Neural cell (in vitro differentiated cells): ENCODE results near the gene ZNF507. TPM values are rescaled to one million over a fixed set of nuclear protein-coding genes. Genes with fewer than 3 reads are reported as not detected.

ENCODE experiments used
- H2AFZ ChIP-seq: fragments of 200-600, 300-800 bp; sonication (generic), shearing (Covaris generic); 2 replicates; pipeline ENCODE4 v1.6.0; 2014; ENCODE audit warnings: low read depth, mild to moderate bottlenecking, antibody characterized with exemption, low read length, moderate library complexity
- H3F3A ChIP-seq: fragments of 200-600 bp; shearing (Covaris generic); 2 replicates; pipeline ENCODE4 v1.6.1; 2016; ENCODE audit warnings: mild to moderate bottlenecking, moderate library complexity, mixed read lengths, antibody characterized with exemption, low read length; ENCODE audit not compliant: insufficient read depth, poor library complexity, severe bottlenecking
- H3K27ac ChIP-seq: fragments of 200-600, 300-800 bp; sonication (generic), shearing (Covaris generic); 2 replicates; pipeline ENCODE4 v1.5.1; 2014; ENCODE audit warnings: mild to moderate bottlenecking, low read length, moderate library complexity
- H3K27me3 ChIP-seq: fragments of 300-800, 200-600 bp; sonication (generic), shearing (Covaris generic); 2 replicates; pipeline ENCODE4 v1.6.0; 2014; ENCODE audit warnings: mild to moderate bottlenecking, low read depth, low read length, moderate library complexity; ENCODE audit not compliant: insufficient read depth
- H3K36me3 ChIP-seq: fragments of 300-800, 200-600 bp; sonication (generic), shearing (Covaris generic); 2 replicates; pipeline ENCODE4 v1.5.1; 2014; ENCODE audit warnings: mild to moderate bottlenecking, antibody characterized with exemption, low read length, moderate library complexity; ENCODE audit not compliant: insufficient read depth
- H3K4me2 ChIP-seq: fragments of 300-800, 200-600 bp; sonication (generic), shearing (Covaris generic); 2 replicates; pipeline ENCODE4 v1.6.0; 2014; ENCODE audit warnings: mild to moderate bottlenecking, low read length
- H3K4me3 ChIP-seq: fragments of 300-800, 200-600 bp; sonication (generic), shearing (Covaris generic); 2 replicates; pipeline ENCODE4 v1.5.1; 2014; ENCODE audit warnings: mild to moderate bottlenecking, low read length, moderate library complexity
- H3K79me2 ChIP-seq: fragments of 200-600 bp; shearing (Covaris generic); replicated peaks from 2 replicates; pipeline ENCODE4 v1.6.0; 2014; ENCODE audit warnings: mild to moderate bottlenecking, low read length, moderate library complexity; ENCODE audit not compliant: insufficient read depth
- H3K9ac ChIP-seq: fragments of 300-800, 200-600 bp; sonication (generic), shearing (Covaris generic); 2 replicates; pipeline ENCODE4 v1.6.1; 2016; ENCODE audit warnings: mild to moderate bottlenecking, low read length, mixed read lengths
- H3K9me2 ChIP-seq: fragments of 200-600 bp; shearing (Covaris generic); 2 replicates; pipeline ENCODE4 v1.6.1; 2016; ENCODE audit warnings: mild to moderate bottlenecking, low read length, mixed read lengths; ENCODE audit not compliant: insufficient read depth
- H3K9me3 ChIP-seq: fragments of 200-600, 300-800 bp; sonication (generic), shearing (Covaris generic); 2 replicates; pipeline ENCODE4 v1.6.1; 2016; ENCODE audit warnings: mild to moderate bottlenecking, mixed run types, low read length, moderate library complexity, mixed read lengths
- H4K20me1 ChIP-seq: fragments of 200-600 bp; shearing (Covaris generic); 2 replicates; pipeline ENCODE4 v1.6.1; 2016; ENCODE audit warnings: mild to moderate bottlenecking, mixed run types; ENCODE audit not compliant: insufficient read depth
- CTCF ChIP-seq: fragments of 450-650 bp; IDR thresholded peaks from 2 replicates; pipeline ENCODE4 v1.5.1; 2014; ENCODE audit warnings: antibody characterized with exemption, mild to moderate bottlenecking, moderate library complexity; ENCODE audit not compliant: poor library complexity, severe bottlenecking
- EP300 ChIP-seq: fragments of 450-650 bp; conservative IDR thresholded peaks from 2 replicates; pipeline ENCODE4 v1.6.1; 2014; ENCODE audit warnings: antibody characterized with exemption, mild to moderate bottlenecking, moderate library complexity; ENCODE audit not compliant: poor library complexity, severe bottlenecking
- EZH2 ChIP-seq: fragments of 200-600, 300-800 bp; shearing (Covaris generic), sonication (generic); IDR thresholded peaks from 2 replicates; pipeline ENCODE4 v1.6.1; 2014; ENCODE audit warnings: antibody characterized with exemption, low read length, borderline replicate concordance, mild to moderate bottlenecking; ENCODE audit not compliant: insufficient read depth, poor library complexity, severe bottlenecking
- MXI1 ChIP-seq: fragments of 450-650 bp; conservative IDR thresholded peaks from 2 replicates; pipeline ENCODE4 v1.6.1; 2014; ENCODE audit warnings: antibody characterized with exemption, mild to moderate bottlenecking; ENCODE audit not compliant: poor library complexity, severe bottlenecking
- POLR2AphosphoS5 ChIP-seq: IDR thresholded peaks from 2 replicates; pipeline ENCODE4 v1.6.1; 2012
- RAD21 ChIP-seq: fragments of 450-650 bp; conservative IDR thresholded peaks from 2 replicates; pipeline ENCODE4 v1.6.1; 2014; ENCODE audit warnings: antibody characterized with exemption, mild to moderate bottlenecking, moderate library complexity
- SMC3 ChIP-seq: fragments of 450-650 bp; conservative IDR thresholded peaks from 2 replicates; pipeline ENCODE4 v1.6.1; 2014; ENCODE audit warnings: antibody characterized with exemption, mild to moderate bottlenecking, moderate library complexity; ENCODE audit not compliant: poor library complexity
- TAF1 ChIP-seq: IDR thresholded peaks from 2 replicates; pipeline ENCODE4 v1.6.1; 2012; ENCODE audit warnings: low read depth
- polyA plus RNA-seq: library from polyadenylated mRNA; depleted of rRNA; stranded (reverse); fragments of >200 nt; gene quantifications from 2 replicates; pipeline ENCODE4 v1.2.3, GENCODE V29; 2014
- TF ChIP-seq, protein P1 (sequence below): IDR thresholded peaks from 2 replicates; pipeline ENCODE4 v1.6.1; 2012; ENCODE audit warnings: borderline replicate concordance

The ZNF507 gene
- polyA plus RNA-seq, 1 donor from 2014 or later = 9.9 TPM

DNA sequence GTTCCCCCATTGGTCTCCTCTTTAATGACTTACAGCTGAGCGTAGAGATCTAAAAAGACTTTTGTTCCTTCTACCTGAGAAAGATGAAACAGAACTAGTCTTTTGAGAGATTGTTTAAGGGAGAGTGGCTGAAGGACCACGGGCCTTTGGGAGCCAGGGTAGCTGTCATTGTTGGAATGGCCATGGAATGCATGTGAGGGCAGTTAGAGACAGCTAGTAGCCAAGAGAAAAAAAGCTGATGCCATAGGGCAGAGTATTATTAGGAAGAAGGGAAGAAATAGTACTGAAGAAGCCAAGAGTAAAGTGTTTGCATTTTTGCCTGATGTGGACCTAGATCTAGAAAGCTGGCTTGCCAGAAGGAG is 5.6 kb downstream of the ZNF507 start:
- no peak overlapping the region for H3K9ac ChIP-seq
- no peaks in the 10 kb centered on the region for H3K27me3 ChIP-seq
- no peak overlapping the region for H3K4me2 ChIP-seq
- H3K9me3 ChIP-seq = no peaks in the 10 kb centered on the region
- no peak overlapping the region for H3K4me3 ChIP-seq
- no peaks in the 10 kb centered on the region for H4K20me1 ChIP-seq
- H2AFZ ChIP-seq = no peak overlapping the region
- peaks cover 30% of the 10 kb centered on the region for H3K79me2 ChIP-seq
- H3F3A ChIP-seq = no peaks in the 10 kb centered on the region
- H3K36me3 ChIP-seq = peaks cover 15% of the 10 kb centered on the region
- TF ChIP-seq MXI1 = no peak
- H3K9me2 ChIP-seq = no peaks in the 10 kb centered on the region
- no peak overlapping the region for H3K27ac ChIP-seq

- H3K4me3 ChIP-seq = no peak overlapping the region
- H3K79me2 ChIP-seq = peaks cover 17% of the 10 kb centered on the region
- no peak overlapping the region for H2AFZ ChIP-seq
- no peak overlapping the region for H3K27ac ChIP-seq
- no peak overlapping the region for H3K4me2 ChIP-seq
- H3K9me3 ChIP-seq = no peaks in the 10 kb centered on the region
- H3K27me3 ChIP-seq = no peaks in the 10 kb centered on the region
- no peak overlapping the region for H3K9ac ChIP-seq
- no peaks in the 10 kb centered on the region for H4K20me1 ChIP-seq
- no peaks in the 10 kb centered on the region for H3F3A ChIP-seq
- TF ChIP-seq TAF1 (no peak), SMC3 (no peak), CTCF (no peak), MXI1 (no peak), POLR2AphosphoS5 (no peak)
- H3K9me2 ChIP-seq = no peaks in the 10 kb centered on the region
- H3K36me3 ChIP-seq = peaks cover 23% of the 10 kb centered on the region
Measured at GRCh38 chr19:32352241-32352630, 6.8 kb downstream of the ZNF507 start.

DNA sequence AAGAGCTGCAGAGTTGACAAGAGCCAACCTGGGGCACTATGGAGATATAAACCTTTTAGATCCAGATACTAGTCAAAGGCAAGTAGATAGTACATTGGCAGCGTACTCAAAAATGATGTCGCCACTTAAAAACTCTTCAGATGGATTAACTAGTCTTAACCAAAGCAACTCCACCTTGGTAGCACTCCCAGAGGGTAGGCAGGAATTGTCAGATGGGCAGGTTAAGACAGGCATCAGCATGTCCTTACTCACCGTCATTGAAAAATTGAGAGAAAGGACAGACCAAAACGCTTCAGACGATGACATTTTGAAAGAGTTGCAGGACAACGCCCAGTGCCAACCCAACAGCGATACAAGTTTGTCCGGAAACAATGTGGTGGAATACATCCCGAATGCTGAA is 8.9 kb downstream of the ZNF507 start:
- Histone ChIP-seq H3K9me3 (no peaks in the 10 kb centered on the region), H3K9ac (no peak overlapping the region), H3K27me3 (no peaks in the 10 kb centered on the region), H3F3A (no peaks in the 10 kb centered on the region), H3K27ac (no peak overlapping the region), H2AFZ (no peak overlapping the region), H3K36me3 (peaks cover 17% of the 10 kb centered on the region), H3K4me3 (no peak overlapping the region), H4K20me1 (no peaks in the 10 kb centered on the region), H3K4me2 (no peak overlapping the region), H3K79me2 (no peaks in the 10 kb centered on the region), H3K9me2 (no peaks in the 10 kb centered on the region)
- TF ChIP-seq CTCF (no peak), SMC3 (no peak), EZH2 (no peak), TAF1 (no peak), POLR2AphosphoS5 (no peak), MXI1 (no peak), EP300 (no peak), RAD21 (no peak)
- TF ChIP-seq, protein P1, sequence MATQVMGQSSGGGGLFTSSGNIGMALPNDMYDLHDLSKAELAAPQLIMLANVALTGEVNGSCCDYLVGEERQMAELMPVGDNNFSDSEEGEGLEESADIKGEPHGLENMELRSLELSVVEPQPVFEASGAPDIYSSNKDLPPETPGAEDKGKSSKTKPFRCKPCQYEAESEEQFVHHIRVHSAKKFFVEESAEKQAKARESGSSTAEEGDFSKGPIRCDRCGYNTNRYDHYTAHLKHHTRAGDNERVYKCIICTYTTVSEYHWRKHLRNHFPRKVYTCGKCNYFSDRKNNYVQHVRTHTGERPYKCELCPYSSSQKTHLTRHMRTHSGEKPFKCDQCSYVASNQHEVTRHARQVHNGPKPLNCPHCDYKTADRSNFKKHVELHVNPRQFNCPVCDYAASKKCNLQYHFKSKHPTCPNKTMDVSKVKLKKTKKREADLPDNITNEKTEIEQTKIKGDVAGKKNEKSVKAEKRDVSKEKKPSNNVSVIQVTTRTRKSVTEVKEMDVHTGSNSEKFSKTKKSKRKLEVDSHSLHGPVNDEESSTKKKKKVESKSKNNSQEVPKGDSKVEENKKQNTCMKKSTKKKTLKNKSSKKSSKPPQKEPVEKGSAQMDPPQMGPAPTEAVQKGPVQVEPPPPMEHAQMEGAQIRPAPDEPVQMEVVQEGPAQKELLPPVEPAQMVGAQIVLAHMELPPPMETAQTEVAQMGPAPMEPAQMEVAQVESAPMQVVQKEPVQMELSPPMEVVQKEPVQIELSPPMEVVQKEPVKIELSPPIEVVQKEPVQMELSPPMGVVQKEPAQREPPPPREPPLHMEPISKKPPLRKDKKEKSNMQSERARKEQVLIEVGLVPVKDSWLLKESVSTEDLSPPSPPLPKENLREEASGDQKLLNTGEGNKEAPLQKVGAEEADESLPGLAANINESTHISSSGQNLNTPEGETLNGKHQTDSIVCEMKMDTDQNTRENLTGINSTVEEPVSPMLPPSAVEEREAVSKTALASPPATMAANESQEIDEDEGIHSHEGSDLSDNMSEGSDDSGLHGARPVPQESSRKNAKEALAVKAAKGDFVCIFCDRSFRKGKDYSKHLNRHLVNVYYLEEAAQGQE = no peak
